Stimulated activated CD8-positive, alpha-beta memory T cell treated with anti-CD3 and anti-CD28 coated beads, Interleukin-7, amount 100 ng/mL, for 4 hours (primary cell): Measurements from ENCODE around the gene SLC16A8.
"Not testable (repeated sequence)": the region's sequence is repeated elsewhere in the genome, so short reads cannot be mapped to it uniquely, and the experiment has no call there.

Experiments
- DNase-seq, 2 donors: peaks; one replicate each; pipeline ENCODE4 v3.0.0-alpha.2; 2020; ENCODE audit warnings: low read depth in 2 of 2

SLC16A8 gene

DNA sequence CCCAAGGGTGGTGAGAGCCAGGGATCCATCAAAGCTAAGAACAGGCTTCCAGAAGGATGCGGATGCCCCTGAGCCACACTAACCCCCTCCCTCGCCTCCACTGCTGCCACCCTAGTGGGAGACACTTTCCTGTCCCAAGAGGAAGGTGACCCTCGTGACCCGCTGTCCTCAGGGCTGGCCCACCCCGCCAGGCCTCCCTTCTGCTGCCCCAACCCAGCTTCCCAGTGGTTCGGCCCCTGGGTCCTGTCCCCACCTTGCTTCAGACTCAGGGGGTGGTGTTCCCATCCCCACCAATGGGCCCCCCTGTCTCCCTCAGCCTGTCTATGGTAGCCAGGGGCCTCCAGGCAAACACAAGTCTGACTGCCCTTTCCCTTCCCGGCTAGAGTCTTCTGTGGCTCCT lies 33.3 kb downstream of the SLC16A8 start:
- DNase-seq = no peak

DNA sequence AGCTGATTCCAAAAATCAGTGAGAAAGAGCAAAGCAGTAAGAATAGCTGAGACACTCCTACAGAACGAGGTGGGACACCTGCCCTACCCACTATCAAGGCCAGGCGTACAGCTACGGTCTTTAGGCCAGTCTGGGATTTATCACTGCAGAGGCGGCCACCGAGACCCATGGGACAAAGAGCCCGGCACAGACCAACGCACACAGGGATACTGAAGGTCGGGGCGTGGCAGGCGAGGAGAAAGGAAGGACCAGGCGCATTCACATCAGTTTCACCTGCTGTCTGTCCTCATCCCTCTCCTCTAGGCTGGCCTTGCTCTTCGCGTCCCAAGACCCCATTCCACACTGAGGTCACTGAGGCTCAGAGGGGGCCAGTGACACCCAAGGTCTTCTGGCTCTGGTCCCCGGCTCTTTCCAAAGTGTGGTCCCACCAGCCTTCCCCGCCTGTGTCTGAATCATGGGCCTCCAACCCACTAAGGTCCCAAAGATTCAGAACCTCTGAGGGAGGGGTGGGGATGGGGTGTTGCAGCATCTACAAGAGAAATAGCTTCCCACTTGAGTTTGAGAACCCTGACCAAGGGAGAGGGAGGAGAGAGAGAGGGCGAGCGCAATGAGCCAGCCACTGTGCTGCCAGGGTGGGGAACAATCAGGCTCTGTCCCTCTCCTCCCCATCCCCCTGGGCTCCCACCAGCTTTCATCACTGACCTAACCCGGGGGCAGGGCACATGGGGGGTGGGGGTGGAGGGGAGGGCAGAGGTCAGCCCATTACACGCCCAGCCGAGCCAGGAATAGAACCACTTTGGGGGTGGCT lies 34.0 kb downstream of the SLC16A8 start:
- DNase-seq = no peak

DNA sequence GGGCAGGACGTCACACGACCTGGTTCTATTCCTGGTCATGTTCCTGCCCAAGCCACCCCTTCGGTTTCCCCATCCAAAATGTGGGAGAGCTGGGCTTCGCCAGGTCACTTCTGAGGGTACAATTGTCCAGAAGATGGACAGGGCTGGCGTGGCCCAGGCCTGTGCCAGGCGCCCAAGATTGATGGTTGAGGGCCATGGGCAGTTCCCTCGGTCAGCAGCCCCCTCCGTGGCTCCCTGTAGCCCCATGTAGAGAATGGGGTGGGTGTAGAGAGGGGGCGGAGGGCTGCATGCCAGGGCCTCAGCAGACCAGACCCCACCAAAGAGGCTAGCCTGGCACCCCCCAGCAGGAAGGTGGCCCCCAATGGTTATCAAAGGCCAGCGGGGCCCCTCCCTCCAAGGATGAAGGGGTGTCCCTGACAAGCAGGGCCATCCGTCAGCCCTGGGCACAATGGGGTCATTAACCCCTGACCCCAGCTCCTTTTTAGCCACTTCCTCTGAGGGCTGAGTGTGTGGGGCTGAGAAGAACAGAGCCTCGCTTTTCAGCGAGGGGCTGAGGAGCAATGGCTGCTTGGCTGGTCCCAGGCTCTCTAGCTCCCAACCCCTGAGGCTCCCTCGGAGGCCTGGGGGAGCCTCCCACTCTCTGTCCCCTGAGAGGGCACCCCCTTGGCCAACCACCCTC lies 37.8 kb downstream of the SLC16A8 start:
- DNase-seq = no peak

DNA sequence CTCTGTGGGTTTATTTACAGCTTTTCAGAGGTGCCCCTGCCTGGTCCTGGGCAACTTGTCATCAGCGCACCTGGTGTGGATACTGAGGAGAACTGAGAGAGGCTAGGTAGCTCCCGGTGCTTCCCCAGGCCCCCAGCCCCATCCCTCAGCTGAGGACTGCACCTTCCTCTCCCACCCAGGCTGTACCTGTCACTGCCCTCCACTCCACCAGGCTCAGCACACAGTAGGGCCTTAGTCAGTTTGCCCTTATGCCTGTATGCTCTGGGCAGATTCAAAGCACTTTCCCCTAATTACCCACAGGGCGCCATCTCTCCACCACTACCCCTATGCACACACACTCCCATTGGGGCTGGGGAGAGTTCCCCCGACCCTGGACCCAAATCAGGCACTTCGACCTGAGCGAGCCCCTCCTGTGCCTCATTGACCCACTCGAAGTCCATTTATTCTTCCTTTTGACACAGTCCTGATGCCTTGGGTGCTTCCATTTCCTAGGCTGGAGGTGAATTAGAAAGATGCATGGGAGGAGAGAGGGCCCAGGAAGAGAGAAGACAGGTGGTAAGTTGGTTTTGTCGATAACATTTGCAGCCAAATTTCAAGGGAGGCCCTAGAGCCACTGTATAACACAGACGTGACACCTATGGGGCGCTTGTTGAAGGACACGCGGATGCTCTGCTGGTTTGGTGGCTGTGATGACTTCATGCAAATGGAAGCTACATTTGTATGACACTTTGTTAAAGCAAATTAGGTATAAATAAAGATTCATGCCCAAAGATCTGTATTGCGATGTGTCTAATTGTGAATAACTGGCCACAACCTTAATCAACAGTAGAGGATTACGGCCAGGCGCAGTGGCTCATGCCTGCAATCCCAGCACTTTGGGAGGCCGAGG lies 40.6 kb downstream of the SLC16A8 start:
- no peak for DNase-seq

DNA sequence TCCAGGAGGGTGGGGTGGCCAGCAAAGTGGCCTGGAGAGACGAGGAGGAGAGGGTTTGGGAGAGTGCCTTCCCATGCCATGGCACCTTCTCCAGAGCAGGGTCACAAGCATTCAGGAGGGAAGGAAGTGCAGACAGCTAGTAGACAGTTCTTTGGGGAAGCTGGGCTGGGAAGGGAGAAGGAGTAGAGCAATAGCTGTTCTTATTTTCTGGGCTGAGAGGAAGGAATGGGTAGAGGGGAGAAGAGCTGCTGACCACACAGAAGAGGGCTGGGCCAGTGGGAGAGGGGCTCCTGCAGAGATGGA lies 41.5 kb downstream of the SLC16A8 start:
- no peak for DNase-seq

DNA sequence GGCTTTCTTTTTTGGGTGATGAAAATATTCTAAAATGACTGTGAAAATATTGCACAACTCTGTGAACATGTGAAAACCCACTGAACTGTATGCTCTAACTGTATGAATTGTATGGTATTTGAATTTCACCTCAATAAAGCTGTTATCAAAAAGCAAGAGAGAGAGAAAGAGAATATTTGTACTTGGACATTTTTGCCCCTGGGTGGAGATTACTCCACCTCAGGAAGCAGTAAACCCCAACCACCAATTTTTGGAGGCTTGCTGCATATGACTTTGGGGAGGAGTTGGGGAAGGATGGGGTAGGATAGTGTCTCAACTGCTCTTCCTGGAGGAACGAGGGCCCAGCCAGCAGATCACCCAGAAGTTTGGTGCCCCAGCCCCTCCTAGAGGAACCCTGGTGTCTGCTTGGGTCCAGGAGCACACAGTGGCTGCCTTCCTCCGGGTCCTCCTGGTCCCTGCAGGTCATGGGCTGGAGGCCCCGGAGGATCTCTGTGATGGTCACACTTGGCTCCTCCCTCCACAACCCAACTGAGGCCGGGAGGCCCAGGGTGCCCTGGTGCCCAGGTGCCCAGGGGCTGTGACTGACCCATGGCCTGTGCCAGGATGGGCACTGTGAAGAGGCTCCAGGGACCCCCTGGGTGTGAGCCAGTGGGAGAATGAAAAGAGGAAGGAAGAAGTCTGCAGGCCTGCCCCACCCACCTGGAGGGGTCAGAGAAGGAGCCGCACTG lies 42.1 kb downstream of the SLC16A8 start:
- DNase-seq = no peak

DNA sequence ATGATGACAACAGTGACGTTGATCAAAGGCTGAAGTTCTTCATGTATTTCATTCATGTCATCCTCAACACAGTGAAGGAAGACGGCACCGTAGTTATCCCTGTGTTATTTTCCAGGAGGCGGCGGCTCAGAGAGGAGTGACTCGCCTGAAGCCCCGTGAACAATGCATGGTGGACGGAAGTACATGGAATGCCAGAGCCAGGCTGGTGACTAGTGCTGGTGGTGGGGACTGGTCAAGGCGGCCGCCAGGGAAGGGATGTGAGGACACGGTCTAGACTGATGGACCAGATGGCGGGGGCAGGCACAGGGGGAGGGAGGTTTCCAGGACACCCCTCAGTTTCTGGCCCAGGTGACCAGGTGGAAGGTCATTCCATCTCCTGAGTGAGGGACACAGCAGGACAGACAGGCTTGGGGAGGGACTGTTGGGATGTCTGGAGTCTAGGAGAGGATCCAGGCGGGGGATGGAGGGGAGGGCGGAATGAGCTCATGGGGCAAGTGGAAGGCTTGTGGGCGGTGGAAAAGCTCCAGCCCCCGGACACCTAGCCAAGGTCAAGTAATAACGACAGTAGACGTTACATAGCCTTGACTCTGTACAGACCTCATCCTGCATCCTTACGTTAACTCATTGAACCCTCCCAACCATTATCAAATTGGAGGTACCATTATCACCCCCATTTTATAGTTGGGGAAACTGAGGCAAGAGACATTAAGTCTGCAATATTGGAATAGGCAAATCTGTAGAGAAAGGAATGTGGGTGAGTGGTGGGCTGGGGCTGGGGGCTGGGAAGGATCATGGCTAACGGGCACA lies 42.8 kb downstream of the SLC16A8 start:
- no peak for DNase-seq

DNA sequence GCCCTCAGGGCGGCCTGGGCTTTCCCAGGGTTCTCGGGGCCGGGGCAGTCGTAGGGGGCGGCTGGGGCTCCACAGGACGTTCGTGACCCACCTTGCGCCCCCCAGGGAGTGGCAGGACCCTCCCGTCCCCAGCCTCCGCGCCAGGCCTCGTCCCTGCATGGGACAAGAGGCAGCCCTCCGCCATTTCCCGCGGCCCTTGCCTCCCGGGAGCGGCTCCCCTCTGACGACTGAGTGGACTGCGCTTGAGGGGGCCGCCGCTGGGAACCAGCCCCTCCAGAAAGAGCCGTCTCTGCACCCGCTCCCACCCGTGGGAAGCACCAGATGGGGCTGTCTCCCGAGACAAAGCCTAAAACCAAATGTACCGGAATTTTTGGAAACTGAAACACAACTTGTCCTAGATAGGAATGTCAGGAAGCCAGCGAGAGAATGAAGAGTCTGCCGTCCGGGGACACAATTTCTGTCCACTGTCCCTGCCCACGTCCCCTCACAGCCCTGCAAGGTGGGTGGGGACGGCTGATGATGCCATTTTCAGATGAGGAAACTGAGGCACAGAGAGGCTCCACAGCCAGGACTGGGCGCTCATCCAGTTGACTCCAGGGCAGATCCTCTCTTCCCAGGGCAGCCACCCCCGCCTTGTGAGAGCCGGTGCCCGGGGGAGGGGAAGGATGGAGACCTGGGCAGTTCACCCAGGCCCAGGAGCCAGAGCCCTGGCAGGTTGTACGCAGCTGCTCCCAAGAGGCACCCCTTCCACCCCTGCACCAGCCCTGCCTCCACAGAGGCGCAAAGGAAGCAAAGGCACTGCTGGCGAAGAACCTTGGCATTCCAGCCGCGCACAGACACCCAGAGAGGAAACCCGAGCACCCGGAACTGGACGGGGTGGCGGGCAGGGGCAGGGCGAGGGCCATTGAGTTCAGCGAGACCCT lies 44.8 kb downstream of the SLC16A8 start:
- no peak for DNase-seq

DNA sequence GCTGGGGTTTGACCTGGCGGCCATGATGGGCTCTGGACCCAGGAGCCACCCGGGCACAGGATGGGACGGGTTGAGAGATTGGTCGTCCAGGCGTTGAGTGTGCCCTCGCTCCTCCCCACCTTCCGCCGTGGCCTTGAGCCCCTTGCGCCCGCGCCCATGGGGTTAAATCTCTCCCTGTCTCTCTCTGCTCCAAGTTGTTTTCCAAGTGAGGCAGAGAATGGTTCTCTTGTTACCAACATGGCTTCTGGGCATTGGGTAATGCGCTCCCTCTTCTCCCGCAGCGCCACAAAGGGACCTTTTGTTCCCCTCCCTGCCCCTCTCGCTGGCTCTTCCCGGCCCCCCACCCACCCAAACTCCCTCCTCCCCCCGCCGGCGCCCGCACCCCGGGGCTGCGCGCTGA lies 45.6 kb downstream of the SLC16A8 start:
- DNase-seq = no peak

DNA sequence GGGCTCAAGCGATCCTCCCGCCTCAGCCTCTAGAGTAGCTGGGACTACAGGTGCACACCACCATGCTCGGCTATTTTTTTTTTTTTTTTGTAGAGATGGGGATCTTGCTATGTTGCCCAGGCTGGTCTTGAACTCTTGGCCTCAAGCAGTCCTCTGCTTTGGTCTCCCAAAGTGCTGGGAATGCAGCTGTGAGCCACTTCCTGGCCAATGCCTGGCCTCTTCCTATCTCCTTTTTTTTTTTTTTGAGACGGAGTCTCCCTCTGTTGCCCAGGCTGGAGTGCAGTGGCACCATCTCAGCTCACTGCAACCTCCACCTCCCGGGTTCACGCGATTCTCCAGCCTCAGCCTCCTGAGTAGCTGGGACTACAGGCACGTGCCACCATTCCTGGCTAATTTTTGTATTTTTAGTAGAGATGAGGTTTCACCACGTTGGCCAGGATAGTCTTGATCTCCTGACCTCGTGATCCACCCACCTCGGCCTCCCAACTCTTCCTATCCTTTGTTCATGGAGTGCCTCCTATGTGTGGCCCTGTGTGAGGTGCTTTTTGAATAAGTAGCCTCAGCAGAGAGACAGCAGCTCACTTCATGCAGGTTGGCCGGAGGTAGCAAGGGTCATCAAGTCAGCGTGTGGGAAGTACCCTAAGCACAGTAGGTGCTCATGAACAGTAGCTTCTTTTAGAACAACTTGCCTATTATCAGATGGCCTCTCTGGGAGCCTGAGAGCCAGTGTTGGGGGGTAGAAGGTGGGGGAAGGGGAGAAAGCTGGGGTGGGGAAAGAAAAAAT lies 46.4 kb downstream of the SLC16A8 start:
- not testable (repeated sequence) for DNase-seq

DNA sequence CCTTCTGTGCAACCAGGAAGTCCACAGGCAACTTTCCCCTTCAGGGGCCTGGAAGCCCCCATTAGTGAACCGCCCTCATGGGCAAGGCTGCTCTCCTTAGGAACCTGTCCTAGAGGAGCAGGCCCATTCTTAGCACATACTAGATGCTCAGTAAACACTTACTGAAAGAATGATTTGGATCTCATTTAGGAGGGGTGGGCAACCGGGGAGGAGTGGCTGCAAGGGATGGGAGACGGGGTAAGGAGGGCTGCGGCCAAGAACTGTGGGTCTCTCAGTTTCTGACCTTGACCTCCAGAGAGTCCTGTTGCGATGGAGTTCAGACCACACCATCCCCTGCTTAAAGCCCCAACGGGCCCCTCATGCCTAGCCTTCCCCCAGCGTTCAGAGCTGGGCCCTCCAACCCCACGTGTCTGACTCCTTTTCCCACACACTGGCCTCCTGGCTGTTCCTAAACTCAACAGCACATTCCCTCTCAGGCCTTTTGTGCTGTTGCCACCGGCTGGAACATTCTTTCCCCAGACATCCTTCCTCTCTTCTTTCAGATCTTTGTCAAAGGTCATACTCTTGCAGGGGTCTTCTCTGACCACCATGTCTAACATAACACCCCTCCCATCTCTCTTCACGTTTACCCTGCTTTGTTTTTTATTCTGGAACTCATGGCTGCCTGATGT lies 47.5 kb downstream of the SLC16A8 start:
- no peak for DNase-seq

DNA sequence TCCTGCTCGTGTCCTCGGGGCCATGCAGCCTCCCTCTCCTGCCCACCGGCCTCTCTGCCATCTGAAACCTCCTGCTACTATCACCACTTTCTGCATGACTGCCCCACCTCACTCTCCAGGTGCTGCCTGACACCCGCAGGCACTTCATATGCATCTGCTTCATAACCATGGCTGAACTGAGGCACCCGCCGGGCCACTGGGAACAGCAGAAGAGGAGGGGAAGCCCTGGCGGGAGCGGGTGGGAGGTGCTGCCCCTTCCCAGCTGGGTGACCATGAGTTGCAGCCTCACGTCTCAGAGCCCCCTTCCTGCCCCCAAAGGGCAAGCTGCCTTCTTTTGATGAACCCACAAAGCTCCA lies 48.5 kb downstream of the SLC16A8 start:
- DNase-seq = no peak

DNA sequence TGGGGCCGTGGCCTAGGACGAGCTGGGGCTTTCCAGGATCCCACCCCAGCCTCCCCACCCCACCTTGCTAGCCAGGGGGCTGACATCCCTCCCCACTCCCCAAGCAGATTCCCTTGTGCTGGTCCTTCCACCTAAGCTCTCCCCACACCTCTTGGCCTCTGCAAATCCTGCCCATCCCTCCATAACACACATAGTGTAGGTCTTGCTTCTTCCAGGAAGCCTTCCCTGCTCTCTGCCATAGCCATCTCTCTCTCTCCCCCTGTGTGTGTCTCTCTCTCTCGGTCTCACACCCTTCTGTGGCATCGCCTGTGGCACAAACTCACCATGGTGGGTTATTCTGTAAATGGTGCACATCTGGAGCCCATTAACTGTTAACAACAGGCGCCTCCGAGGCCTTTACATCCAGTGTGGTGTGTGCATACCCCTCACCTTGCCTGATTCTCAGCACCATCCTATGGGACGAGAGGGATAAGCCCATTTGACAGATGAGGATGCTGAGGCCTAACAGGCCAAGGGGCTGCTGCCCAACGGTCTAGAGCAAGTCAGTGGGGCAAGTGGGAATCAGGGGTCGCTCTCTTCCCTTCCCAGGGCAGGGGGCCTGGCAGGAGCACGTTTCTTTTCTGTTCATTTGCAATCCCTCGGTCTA lies 49.0 kb downstream of the SLC16A8 start:
- DNase-seq = no peak

DNA sequence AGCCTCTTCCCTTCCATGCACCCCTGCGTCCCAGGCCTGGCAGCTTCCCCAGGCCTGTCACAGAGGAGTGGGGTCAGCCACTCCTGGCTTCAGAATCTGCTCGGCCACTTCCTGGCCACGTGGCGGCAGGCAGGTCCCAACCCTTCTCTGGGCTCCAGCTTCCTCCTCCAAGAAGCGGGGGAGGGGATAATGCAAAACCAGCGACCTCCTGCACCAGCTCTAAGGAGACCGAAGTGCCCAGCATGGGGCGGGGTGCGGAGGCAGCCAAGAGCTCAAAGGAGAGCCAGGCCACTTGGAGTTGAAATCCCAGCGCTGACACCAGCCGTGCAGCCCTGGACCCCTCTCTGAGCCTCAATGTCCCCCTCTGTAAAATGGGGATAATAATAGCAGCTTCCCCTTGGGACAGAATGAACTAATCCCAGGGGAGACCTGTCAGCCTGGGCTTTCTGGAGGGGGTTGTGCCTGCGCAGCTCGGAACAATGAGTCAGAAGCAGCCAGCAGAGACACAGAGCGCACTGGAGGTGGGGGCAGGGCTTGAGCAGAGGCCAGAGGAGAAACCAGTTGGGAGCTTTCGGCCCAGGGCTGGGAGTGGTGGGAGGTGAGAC lies 49.6 kb downstream of the SLC16A8 start:
- no peak for DNase-seq

DNA sequence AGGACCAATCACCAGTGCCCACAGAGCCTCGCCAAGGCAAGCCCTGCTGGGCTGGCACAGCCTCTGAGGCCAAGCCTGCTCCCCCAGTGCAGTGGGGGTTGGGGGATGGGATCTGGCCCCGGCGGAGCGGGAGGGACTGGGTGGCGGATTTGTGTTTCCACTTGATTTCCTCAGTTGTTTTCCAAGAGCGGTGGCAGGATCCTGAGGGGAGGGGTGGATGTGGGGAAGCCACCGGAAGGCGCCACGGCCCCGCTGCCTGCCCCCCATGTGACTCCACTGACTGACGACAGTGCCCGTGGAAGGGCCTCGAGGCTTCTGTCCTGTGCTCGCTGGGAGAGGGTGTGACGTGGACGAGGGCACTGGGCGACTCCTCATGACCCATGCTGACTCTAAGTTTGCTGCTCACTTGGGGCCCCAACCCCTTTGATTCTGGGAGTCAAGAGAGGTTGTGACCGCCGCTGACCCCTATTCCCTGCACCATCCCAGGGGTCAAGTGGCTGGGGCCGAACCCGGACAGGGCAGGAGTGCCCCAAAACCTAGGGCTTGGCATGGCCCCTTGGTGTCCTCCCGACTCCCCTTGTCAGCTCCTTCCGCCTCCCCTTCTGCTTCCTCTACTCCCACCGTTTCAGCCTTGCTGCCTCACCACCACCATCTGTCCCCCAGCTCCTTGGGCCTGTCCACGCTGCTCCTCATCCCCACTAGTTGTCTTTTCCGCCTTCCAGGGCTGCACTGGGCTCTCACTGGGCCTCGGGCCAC lies 50.3 kb downstream of the SLC16A8 start:
- no peak for DNase-seq

DNA sequence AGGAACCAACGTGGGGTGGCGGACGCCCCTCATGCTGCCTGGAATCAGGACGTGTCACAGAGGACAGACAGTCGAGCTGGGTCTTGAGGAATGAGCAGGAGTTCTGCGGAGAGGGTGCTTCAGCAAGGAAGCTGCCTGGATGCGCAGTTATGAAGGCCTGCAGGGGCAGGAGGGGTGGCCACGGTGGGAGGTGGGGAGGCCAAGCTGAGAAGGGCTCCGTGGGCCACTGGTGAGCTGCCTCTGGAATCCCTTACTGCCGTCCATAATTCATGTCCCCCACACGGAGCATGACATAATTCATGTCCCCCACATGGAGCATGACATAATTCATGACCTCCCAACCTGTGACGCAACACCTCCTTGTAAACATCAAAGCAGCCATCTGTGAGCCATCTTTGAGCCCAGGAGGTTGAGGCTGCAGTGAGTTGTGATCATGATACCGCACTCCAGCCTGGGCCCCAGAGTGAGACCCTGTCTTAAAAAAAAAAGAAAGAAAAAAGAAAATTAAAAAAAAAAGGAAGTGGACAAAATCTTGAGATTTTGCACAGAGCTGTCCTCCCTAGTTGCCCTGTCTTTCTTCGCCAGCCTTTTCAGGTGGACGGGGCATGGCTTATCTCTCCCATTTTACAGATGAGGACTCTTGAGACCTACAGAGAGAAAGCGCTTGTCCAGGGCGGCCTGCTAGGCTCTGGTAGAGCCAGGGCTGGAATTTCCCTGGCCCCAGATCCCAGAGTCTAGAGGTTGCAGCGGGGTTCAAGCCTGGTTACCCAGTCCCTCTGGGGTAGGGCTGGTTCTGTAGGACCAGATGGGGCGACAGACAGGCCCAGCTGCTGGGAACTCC lies 51.1 kb downstream of the SLC16A8 start:
- no peak for DNase-seq
